Pericardium fibroblast (primary cell): ENCODE data around the gene MMP15. TPM values are rescaled to one million over a fixed set of nuclear protein-coding genes. Genes with fewer than 3 reads are reported as not detected.

Source experiments
- total RNA-seq: library from RNA; depleted of rRNA; stranded (reverse); fragments of >200 nt; gene quantifications from 2 replicates; pipeline ENCODE4 v1.2.3, GENCODE V29; 2015

MMP15 gene
- total RNA-seq: 5.3 and 8.1 TPM in 2 replicates

DNA sequence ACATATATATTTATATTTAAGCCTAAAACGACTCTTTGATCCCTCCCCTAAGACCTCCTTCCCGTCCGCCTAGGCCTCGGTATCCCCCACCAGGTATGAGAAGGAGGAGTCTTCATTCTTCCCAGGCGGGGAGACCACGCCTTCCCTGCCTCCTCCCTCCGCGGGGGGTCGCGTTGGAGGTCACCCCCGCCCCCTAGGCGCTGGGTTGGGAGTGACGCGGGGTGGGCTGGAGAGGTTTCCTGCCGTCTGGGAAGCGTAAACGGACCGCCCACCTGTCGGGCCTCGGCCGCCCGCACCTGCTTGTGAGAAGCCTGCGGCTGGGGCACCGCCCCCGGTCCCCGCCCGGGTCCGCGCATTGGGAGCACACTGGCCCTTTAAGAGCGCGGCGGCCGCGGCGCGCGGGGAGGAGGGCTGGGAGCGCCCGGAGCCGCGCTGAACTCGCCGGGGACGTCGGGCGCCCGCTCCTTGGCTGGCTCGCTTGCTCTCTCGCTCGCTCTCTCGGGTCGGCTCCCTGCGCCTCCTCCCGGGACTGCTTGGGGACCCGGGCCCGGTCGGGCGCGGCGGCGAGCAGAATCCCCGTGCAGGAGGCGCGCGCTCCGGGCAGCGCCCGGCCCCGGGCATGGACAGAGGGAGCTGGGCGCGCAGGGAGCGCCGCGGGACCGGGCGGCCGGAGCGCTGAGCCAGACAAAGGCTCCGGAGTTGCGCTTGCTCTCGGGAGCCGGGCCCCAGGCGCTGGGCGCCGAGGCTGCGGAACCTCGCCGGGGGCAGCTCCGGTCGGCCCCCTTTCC is at the start of gene MMP15:
Gene MMP15 (plus strand): TSS at position 404 of the 788 bp plus-strand sequence. CDS start 597 bp downstream, outside the sequence.

DNA sequence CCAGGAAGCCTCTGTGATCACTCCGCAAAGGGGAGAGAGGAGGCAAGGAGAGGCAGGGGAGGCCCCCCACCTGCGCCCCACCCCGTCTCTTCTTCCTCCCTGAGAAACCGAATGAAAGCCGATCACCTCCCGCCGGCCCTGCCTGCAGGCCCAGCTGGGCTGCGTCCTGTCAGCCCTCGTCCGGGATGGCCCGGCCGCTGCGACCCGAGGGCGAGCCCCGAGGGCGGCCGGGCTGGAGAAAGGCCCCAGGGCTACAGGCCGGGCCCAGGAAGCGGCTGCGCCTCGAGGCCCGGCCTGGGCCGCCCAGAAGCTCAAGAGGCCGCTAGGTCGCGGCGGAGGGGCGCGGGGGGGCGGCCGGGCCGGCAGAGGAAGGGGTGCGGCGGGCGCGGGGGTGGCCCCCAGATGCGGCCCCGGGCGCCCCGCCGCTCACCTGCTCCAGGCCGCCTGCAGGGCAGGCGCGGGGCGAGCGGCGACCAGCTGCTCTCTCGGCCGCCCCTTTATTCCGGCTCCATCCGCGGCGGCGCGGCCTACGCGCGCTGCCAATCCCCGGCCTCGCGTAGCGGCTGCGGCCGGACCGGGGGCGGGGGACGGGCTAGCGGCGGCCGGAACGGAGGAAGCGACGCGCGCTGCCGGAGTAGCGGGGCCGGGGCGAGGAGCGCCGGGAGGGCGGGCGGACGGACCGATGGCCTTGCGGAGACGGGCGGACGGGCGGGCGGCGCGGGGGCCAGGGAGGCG is 25.4 kb upstream of the MMP15 start, which contains the start of gene ZNF319:
Gene ZNF319 (minus strand): TSS at position 702 of the 735 bp plus-strand sequence. CDS start 2,407 bp downstream, outside the sequence.

DNA sequence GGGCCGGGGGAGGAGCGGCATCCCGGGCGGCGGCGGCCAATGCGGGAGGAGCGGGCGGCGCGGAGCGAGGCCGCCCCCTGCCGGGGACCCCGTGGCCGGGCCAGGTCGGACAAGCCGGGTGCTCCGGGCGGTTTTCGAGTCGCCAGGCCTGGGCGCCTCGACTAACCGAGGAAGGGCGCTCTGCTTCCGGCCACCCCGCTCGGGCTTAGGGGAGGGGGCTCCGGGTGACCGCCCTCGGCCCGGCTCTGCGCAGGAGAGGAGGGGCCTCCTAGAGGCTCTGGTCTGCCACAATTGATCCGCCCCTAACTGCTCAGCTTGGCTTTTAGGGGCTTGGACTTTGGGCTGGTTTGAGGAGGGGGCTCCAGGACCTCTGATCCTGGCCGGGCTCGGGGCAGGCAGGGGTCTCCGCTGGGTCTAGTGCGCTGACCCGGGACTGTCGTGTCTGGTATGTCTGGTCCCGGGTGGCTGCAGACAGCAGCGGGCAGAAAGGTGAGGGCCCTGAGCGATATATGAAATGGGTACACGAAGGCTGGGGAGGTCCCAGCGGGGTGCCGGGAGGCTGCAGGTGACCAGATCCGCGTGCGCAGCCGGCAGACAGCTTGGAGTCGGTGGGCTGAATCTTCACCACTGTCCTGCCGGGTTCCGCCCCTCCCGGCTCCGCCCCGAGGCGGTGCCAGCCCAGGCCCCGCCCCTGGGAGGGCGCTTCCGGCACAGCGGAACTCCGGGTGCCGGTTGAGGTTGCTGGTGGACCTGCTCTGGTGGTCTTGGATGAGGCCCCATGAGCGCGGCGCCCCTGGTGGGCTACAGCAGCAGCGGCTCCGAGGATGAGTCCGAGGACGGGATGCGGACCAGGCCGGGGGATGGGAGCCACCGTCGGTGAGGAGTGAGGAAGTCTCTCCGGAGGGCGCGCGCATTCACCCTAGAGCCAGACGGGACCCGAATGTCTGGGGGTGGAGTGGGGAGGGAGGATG is 24.6 kb upstream of the MMP15 start, which contains the start of gene USB1:
Gene USB1 (plus strand): TSS at position 702 of the 971 bp plus-strand sequence. CDS start 77 bp downstream, at position 779.

Other genes starting within 250 kb of the MMP15 start
- gene KIFC3, start 223.3 kb upstream of the MMP15 start, total RNA-seq: 12.0 and 54.6 TPM in 2 replicates
- not detected in 2 replicates for gene CNGB1, start 54.6 kb upstream of the MMP15 start, total RNA-seq
- 7.5 and 9.8 TPM in 2 replicates for gene ZNF319, start 25.1 kb upstream of the MMP15 start, total RNA-seq
- 12.1 and 12.8 TPM in 2 replicates for gene USB1, start 24.3 kb upstream of the MMP15 start, total RNA-seq
- 26.5 and 38.3 TPM in 2 replicates for gene CFAP20, start 103.6 kb downstream of the MMP15 start, total RNA-seq
- gene CSNK2A2, start 172.4 kb downstream of the MMP15 start, total RNA-seq: 17.4 and 23.2 TPM in 2 replicates